ENCODE data around the gene STX19. TPM values are rescaled to one million over a fixed set of nuclear protein-coding genes. Genes with fewer than 3 reads are reported as not detected.
"Not testable (repeated sequence)": the region's sequence is repeated elsewhere in the genome, so short reads cannot be mapped to it uniquely, and the experiment has no call there.

The STX19 gene
- total RNA-seq, 1 donor from 2014 or later, result not detected

DNA sequence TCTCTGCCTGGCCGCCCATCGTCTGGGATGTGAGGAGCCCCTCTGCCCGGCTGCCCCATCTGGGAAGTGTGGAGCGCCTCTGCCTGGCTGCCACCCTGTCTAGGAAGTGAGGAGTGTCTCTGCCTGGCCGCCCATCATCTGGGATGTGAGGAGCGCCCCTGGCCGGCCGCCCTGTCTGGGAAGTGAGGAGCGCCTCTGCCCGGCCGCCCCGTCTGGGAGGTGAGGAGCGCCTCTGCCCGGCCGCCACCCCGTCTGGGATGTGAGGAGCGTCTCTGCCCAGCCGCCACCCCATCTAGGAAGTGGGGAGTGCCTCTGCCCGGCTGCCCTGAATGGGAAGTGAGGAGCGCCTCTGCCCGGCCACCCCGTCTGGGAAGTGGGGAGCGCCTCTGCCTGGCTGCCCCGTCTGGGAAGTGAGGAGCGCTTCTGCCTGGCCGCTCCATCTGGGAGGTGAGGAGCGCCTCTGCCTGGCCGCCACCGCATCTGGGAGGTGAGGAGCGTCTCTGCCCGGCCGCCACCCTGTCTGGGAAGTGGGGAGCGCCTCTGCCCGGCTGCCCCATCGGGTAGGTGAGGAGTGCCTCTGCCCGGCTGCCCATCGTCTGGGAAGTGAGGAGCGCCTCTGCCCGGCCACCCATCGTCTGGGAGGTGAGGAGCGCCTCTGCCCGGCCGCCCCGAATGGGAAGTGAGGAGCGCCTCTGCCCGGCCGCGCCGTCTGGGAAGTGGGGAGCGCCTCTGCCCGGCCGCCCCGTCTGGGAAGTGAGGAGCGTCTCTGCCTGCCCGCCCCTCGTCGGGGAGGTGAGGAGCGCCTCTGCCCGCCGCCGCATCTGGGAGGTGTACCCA, 15.9 kb upstream of the STX19 start:
- ATAC-seq; intact Hi-C loops (cut with DNase I); DNase-seq (ENCODE audit: missing footprints): not testable (repeated sequence)

DNA sequence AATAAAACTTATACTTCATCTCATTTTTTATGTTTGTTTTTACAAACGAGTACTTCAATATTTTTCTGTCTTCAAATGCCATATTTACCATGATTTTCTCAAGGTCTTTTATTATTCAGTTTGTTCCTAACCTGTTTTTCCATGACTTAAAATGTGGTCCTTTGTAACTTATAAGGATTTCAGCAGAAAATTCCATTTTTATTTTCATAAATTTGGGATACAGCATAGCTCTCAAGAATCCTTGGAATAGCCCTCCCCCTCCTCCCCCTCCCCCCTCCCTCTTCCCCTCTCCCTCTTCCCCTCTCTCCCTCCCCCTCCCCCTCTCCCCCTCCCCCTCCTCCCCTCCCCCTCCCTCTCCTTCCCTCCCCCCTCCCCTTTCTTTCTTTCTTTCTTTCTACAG, 14.9 kb upstream of the STX19 start:
- ATAC-seq, result no peak
- DNase-seq (ENCODE audit: missing footprints), result no peak
- intact Hi-C loops (cut with DNase I), result no loop called here

GRCh38 chr3:94036909-94037507, 8.6 kb upstream of the STX19 start:
- DNase-seq (ENCODE audit: missing footprints) (no peak), ATAC-seq (no peak)
- intact Hi-C loops (cut with DNase I), result no loop called here

- ATAC-seq, result no peak
- intact Hi-C loops (cut with DNase I), result no loop called here
- DNase-seq (ENCODE audit: missing footprints), result no peak
Measured at GRCh38 chr3:94026623-94027022, 1.8 kb downstream of the STX19 start.

GRCh38 chr3:94024385-94024784, 4.0 kb downstream of the STX19 start:
- ATAC-seq, result no peak
- intact Hi-C loops (cut with DNase I), result no loop called here
- DNase-seq (ENCODE audit: missing footprints), result no peak

DNA sequence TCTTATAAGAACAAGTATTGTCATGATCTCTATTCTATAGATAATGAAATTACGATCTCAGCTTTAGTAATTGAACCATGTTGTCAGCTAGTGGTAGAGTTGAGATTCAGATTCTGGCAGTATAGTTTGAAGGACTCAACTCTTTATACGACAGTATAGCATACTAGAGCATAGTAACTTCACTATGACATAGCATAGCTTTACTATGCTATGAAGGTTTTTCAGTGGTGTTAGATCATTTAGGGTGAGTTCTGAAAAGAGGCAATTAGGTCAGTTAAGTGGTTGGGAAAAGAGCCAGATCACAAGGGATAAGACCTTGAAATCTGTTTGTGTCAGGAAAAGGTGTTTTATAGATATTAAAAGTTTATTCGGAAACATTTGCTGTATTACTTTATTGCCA, 8.1 kb downstream of the STX19 start:
- DNase-seq (ENCODE audit: missing footprints) (no peak), ATAC-seq (no peak)
- intact Hi-C loops (cut with DNase I), result no loop called here

DNA sequence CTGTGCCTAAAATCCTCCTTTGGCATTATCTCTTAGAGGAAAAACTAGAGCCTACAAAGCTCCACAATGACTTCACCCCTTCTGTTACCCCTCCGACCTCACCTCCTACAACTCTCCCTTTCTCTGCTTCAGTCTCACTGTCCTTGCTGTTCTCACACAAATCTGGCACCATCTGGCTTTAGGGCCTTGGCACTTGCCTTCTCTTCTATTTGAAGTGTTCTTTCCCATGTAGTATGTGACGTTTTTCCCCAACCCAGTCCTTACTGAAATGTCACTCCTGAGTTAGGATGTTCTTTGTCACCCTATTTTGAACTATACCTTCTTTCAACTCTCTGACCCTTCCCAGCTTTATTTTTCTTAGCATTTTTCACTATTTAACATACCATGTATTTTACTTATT, 8.7 kb downstream of the STX19 start:
- no peak for ATAC-seq
- DNase-seq (ENCODE audit: missing footprints), result no peak
- intact Hi-C loops (cut with DNase I), result no loop called here

- intact Hi-C loops (cut with DNase I), result no loop called here
- ATAC-seq (no peak), DNase-seq (ENCODE audit: missing footprints) (no peak)
Measured at GRCh38 chr3:94015025-94015424, 13.4 kb downstream of the STX19 start.

- intact Hi-C loops (cut with DNase I), result no loop called here
Measured at GRCh38 chr3:94012185-94012584, 16.2 kb downstream of the STX19 start.

GRCh38 chr3:94011233-94011711, 17.1 kb downstream of the STX19 start:
- ATAC-seq (no peak), DNase-seq (ENCODE audit: missing footprints) (no peak)
- intact Hi-C loops (cut with DNase I), result no loop called here

More at GRCh38 chr3:94012185-94012584, 16.2 kb downstream of the STX19 start:
- ATAC-seq, result no peak
- DNase-seq (ENCODE audit: missing footprints), result no peak

GRCh38 chr3:94009608-94010007, 18.8 kb downstream of the STX19 start:
- ATAC-seq, result no peak
- no peak for DNase-seq (ENCODE audit: missing footprints)
- intact Hi-C loops (cut with DNase I), result no loop called here

- DNase-seq (ENCODE audit: missing footprints) (no peak), ATAC-seq (no peak)
- intact Hi-C loops (cut with DNase I), result no loop called here
Measured at GRCh38 chr3:94008253-94008652, 20.1 kb downstream of the STX19 start.

- DNase-seq (ENCODE audit: missing footprints) (no peak), ATAC-seq (peak; percentile 64)
- intact Hi-C loops (cut with DNase I), result loop anchor here (2.0 kb wide), 1 partner anchor 58 kb away; the partner anchor contains the start of genes DHFR2 and NSUN3
Measured at GRCh38 chr3:94004301-94004910, 24.0 kb downstream of the STX19 start.

- DNase-seq (ENCODE audit: missing footprints), result no peak
- intact Hi-C loops (cut with DNase I), result no loop called here
- no peak for ATAC-seq
Measured at GRCh38 chr3:94001827-94002495, 26.4 kb downstream of the STX19 start.

DNA sequence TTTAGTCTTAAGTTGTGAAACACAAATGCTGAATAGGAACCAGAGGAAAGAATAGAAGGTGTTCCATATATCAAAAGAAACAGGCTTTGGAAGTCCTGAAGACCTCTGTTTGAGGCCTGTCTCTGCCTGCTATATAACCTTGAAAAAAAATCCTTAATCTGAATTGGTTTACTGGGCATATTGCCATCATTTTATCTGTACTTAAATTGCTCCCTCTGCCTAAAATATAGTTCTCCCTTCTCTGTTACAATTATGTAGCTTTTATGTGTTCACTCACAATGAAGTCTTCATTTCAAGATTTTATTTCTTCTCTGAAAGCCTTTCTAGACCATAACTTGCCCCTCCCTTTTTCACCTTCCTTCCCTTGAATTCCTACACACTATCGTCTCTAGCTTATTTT, 27.2 kb downstream of the STX19 start:
- intact Hi-C loops (cut with DNase I), result no loop called here
- DNase-seq (ENCODE audit: missing footprints) (no peak), ATAC-seq (no peak)

DNA sequence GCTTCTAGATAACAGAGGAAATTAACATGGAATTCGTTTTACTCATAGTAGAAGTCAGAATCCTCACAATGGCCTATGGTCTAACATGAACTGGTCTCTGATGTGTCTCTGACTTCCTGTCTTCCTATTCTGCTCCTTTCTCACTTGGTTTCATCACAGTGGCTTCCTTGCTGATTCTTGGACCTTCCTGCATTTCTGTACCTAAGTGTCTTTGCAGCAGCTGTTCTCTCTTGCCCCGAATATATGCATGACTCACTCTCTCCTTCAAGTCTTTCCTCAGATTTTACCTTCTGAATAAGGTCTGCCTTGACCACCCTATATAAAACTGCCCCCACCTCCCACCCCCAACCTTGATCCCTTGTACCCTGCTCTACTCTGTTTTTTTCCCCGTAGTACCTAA, 34.3 kb downstream of the STX19 start:
- intact Hi-C loops (cut with DNase I), result no loop called here
- DNase-seq (ENCODE audit: missing footprints), result no peak
- ATAC-seq, result no peak

GRCh38 chr3:93992207-93992606, 36.2 kb downstream of the STX19 start:
- DNase-seq (ENCODE audit: missing footprints), result no peak
- no peak for ATAC-seq
- intact Hi-C loops (cut with DNase I), result no loop called here

- DNase-seq (ENCODE audit: missing footprints) (no peak), ATAC-seq (no peak)
- intact Hi-C loops (cut with DNase I), result no loop called here
Measured at GRCh38 chr3:93991631-93992030, 36.8 kb downstream of the STX19 start.

DNA sequence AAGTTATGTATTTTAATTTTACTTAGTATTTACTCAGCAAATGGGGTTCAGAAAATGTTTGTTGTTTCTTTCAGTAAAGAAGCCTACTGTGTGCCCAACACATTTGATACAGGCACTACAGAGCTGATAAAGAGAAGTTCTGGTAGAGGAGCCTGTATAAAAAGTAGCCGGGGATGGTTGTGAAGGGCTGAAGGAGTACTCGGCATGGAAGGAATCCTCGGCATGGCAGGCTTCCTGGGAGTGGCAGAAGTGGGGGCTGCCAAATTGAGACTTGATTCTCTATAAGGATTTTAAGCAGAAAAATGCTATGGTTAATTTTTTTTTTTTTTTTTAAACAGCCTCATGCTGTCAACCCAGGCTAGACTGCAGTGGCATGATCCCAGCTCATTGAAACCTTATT, 39.2 kb downstream of the STX19 start:
- ATAC-seq (no peak), DNase-seq (ENCODE audit: missing footprints) (no peak)
- intact Hi-C loops (cut with DNase I), result loop anchor here (10.0 kb wide), 1 partner anchor 84 kb away; no protein-coding TSS in a partner anchor
